Activated CD8-positive, alpha-beta memory T cell treated with anti-CD3 and anti-CD28 coated beads, Interleukin-2, amount 10 ng/mL, durations not matched to agents 7 days and 5 days (primary cell): ENCODE results near the gene LDLRAD4. TPM values are rescaled to one million over a fixed set of nuclear protein-coding genes. Genes with fewer than 3 reads are reported as not detected.
"Not testable (repeated sequence)": the region's sequence is repeated elsewhere in the genome, so short reads cannot be mapped to it uniquely, and the experiment has no call there.

Source experiments
- ATAC-seq: fragments of 150-1000 bp; cut with Tn5 transposase; one replicate; pipeline ENCODE4 v1.10.0; 2021; ENCODE audit warnings: moderate library complexity
- CTCF ChIA-PET: fragments of 350-600 bp; sonication (Branson Sonifier 250); formaldehyde crosslinking; loops from one replicate; lab custom pipeline; 2021; ENCODE audit warnings: antibody characterized with exemption; lab: Charles Lee
- DNase-seq: peaks from one replicate; pipeline ENCODE4 v3.0.0-alpha.2; 2020
- H3K27ac Mint-ChIP-seq: one replicate; pipeline ENCODE4 v1.8.0; 2021; ENCODE audit warnings: mild to moderate bottlenecking, mixed read lengths
- H3K27me3 Mint-ChIP-seq: one replicate; pipeline ENCODE4 v1.8.0; 2021; ENCODE audit warnings: mixed read lengths
- H3K36me3 Mint-ChIP-seq: one replicate; pipeline ENCODE4 v1.8.0; 2021; ENCODE audit warnings: mild to moderate bottlenecking, mixed read lengths
- H3K4me1 Mint-ChIP-seq: one replicate; pipeline ENCODE4 v1.8.0; 2021; ENCODE audit warnings: mixed read lengths
- H3K4me3 Mint-ChIP-seq: one replicate; pipeline ENCODE4 v1.8.0; 2021; ENCODE audit warnings: mild to moderate bottlenecking, moderate library complexity, mixed read lengths
- H3K9me3 Mint-ChIP-seq: one replicate; pipeline ENCODE4 v1.8.0; 2022; ENCODE audit warnings: low read depth, mixed read lengths
- microRNA-seq: library from miRNA; unstranded; fragments of <30 nt; microRNA quantifications from one replicate; pipeline ENCODE4 v1.2.0, GENCODE V29; 2022
- total RNA-seq, 2 experiments: library from RNA; stranded (reverse); gene quantifications; one replicate each; pipeline ENCODE4 v1.2.3, GENCODE V29; 2021

LDLRAD4 gene
- total RNA-seq, 2 experiments from 2014 or later, result 33.9 to 44.5 TPM

DNA sequence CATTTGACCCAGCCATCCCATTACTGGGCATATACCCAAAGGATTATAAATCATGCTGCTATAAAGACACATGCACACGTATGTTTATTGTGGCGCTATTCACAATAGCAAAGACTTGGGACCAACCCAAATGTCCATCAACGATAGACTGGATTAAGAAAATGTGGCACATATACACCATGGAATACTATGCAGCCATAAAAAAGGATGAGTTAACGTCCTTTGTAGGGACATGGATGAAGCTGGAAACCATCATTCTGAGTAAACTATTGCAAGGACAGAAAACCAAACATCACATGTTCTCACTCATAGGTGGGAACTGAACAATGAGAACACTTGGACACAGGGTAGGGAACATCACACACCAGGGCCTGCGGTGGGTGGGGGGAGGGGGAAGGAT, 476.8 kb downstream of the LDLRAD4 start:
- ATAC-seq, H3K27ac Mint-ChIP-seq, H3K27me3 Mint-ChIP-seq, DNase-seq, H3K4me3 Mint-ChIP-seq, CTCF ChIA-PET, H3K4me1 Mint-ChIP-seq, H3K9me3 Mint-ChIP-seq: not testable (repeated sequence)
- H3K36me3 Mint-ChIP-seq, result peaks cover 48% of the 10 kb centered on the region

DNA sequence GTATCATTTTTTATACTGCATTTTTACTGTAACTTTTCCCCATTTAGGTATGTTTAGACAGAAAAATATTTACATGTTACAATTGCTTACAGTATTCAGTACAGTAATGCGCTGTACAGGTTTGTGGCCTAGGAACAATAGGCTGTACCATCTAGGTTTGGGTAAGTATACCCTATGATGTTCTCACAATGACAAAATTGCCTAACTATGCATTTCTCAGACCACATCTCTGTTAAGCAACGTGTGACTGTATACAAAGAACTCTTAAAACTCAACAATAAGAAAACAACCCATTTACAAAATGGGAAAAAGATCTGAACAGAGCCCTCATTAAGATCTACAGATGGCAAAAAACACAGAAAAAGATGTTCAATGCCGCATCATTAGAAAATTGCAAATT, 478.4 kb downstream of the LDLRAD4 start:
- no peak for DNase-seq
- no peaks in the 10 kb centered on the region for H3K27me3 Mint-ChIP-seq
- H3K9me3 Mint-ChIP-seq, result peaks cover 16% of the 10 kb centered on the region
- ATAC-seq, result no peak
- CTCF ChIA-PET, result interaction anchor here (1.3 kb wide), 1 partner anchor 30 kb away, joined by 3 read pairs; the partner anchor contains the start of genes FAM210A and RNMT
- no peaks in the 10 kb centered on the region for H3K4me1 Mint-ChIP-seq
- peaks cover 57% of the 10 kb centered on the region for H3K36me3 Mint-ChIP-seq
- no peak overlapping the region for H3K27ac Mint-ChIP-seq
- H3K4me3 Mint-ChIP-seq, result no peak overlapping the region

DNA sequence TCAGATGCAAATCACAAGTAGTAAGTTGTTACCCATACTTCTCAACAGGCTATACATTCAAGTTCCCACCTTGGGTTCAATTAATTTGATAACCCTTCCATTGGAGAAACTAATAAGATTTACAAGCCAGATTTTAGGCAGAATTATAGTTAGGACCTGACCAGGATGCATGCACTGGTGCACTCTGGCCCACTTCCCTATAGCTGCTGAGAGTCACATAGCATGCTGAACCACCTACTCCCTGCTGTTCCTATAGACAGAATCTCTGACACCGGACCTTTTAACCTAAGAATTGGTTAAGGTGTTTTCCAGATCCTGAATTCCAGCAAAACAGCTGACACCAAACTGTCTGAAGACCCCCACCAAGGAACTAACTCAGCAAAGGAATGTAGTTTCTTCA, 481.6 kb downstream of the LDLRAD4 start:
- H3K36me3 Mint-ChIP-seq, result peaks cover 67% of the 10 kb centered on the region
- peaks cover 27% of the 10 kb centered on the region for H3K9me3 Mint-ChIP-seq
- CTCF ChIA-PET, result no interaction called here
- H3K4me3 Mint-ChIP-seq, result no peak overlapping the region
- ATAC-seq (no peak), DNase-seq (no peak)
- H3K27ac Mint-ChIP-seq, result no peak overlapping the region
- H3K4me1 Mint-ChIP-seq, result no peaks in the 10 kb centered on the region
- no peaks in the 10 kb centered on the region for H3K27me3 Mint-ChIP-seq

Small RNA genes lying within 50 kb of the gene (microRNA-seq; reads per million reads assigned to microRNA genes)
- gene MIR4526, result not detected
- gene MIR5190, result not detected

Other genes starting within 250 kb of the LDLRAD4 start
- gene CEP192, start 227.4 kb upstream of the LDLRAD4 start, total RNA-seq, result 10 to 100 TPM; 36.6 to 57.4 TPM